Panc1 (cell line): Measurements from ENCODE around the gene CYTH4.

Source experiments
- CTCF ChIP-seq: fragments of 450-650 bp; IDR thresholded peaks from 2 replicates; pipeline ENCODE4 v1.5.1; 2017; ENCODE audit warnings: mild to moderate bottlenecking
- POLR2AphosphoS5 ChIP-seq: IDR thresholded peaks from 2 replicates; pipeline ENCODE4 v1.6.1; 2012; ENCODE audit warnings: mild to moderate bottlenecking, low read depth, low read length, moderate library complexity
- REST ChIP-seq, 2 experiments: IDR thresholded peaks; 2 replicates each; pipeline ENCODE4 v1.6.1; 2011 to 2012; ENCODE audit warnings: low read depth in 2 of 2, control low read depth in 1 of 2, low read length in 1 of 2, mild to moderate bottlenecking in 1 of 2, moderate library complexity in 1 of 2; ENCODE audit not compliant: insufficient read depth in 1 of 2

- no peak for TF ChIP-seq REST (IDR thresholded peaks at IDR 0.05; ENCODE audit: insufficient read depth in 1 of 2, low read depth in 2 of 2, low read length in 1 of 2)
- TF ChIP-seq CTCF = no peak
- TF ChIP-seq POLR2AphosphoS5 = no peak
Measured at GRCh38 chr22:37234736-37235711, 47.3 kb upstream of the CYTH4 start.
